ENCODE results near the gene GASK1A. TPM values are rescaled to one million over a fixed set of nuclear protein-coding genes. Genes with fewer than 3 reads are reported as not detected.

The GASK1A gene
- total and polyA plus RNA-seq, 8 donors = 1.2 to 23.6 (median 8.1) TPM

DNA sequence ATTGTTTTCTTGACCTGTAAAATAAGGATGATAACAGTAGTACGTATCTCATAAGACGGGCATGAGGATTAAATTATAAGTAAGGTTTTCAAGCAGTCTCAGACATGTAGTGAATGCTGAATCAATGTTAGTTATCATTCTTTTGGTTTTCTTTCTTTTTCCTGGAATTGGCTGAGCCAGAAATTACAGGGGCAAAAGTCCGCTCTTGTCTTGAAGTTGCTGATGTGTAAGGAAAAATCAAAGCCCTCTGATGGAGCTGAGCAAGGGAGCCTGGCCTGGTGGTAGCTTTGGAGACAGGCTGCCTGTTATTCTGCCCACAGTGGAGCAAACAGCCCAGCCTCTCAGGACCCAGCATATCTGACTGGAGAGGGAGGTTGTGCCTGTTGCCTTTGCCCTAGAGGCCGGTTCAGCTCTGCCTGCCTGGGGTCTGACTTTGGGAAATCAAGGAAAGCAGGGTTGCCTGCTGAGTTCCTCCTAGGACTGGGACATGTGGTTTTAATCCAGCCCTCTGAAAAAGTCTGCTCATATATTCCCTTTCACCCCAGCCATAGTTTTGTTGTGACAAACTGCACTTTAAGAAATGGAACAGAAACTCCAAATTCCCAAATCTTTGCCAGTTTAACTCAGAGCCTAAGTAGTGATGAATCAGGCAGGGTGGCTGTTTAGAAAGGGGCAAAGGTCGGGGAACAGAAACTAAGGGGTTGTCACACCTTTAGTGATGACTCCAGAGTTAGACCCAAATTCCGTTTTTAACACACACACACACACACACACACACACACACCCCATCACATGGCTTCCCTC, 40.1 kb downstream of the GASK1A start:
- intact Hi-C loops (cut with DNase I; ENCODE audit: low total_unique reads) = no loop called here
- 69 to 78% (median 73%) methylated on average over 6 of the region's 6 CpGs for WGBS, 5 donors
- peak overlapping the region in 1 of 5 donors; percentile 64 for H3K27ac ChIP-seq
- H3K27me3 ChIP-seq = no peaks in the 10 kb centered on the region
- H3K4me3 ChIP-seq = no peak overlapping the region
- H3K4me1 ChIP-seq = peaks cover 0 to 29% (median 9%) of the 10 kb centered on the region in 4 donors
- DNase-seq = no peak
- no peaks in the 10 kb centered on the region for H3K36me3 ChIP-seq
- TF ChIP-seq EP300 (IDR thresholded peaks at IDR 0.05) (no peak), POLR2AphosphoS5 (IDR thresholded peaks at IDR 0.05) (no peak), POLR2A (IDR thresholded peaks at IDR 0.05) (no peak)
- TF ChIP-seq, protein P1, sequence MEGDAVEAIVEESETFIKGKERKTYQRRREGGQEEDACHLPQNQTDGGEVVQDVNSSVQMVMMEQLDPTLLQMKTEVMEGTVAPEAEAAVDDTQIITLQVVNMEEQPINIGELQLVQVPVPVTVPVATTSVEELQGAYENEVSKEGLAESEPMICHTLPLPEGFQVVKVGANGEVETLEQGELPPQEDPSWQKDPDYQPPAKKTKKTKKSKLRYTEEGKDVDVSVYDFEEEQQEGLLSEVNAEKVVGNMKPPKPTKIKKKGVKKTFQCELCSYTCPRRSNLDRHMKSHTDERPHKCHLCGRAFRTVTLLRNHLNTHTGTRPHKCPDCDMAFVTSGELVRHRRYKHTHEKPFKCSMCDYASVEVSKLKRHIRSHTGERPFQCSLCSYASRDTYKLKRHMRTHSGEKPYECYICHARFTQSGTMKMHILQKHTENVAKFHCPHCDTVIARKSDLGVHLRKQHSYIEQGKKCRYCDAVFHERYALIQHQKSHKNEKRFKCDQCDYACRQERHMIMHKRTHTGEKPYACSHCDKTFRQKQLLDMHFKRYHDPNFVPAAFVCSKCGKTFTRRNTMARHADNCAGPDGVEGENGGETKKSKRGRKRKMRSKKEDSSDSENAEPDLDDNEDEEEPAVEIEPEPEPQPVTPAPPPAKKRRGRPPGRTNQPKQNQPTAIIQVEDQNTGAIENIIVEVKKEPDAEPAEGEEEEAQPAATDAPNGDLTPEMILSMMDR (IDR thresholded peaks at IDR 0.05) = no peak
- H3K9me3 ChIP-seq = peaks cover 0 to 14% (median 0%) of the 10 kb centered on the region in 4 donors

DNA sequence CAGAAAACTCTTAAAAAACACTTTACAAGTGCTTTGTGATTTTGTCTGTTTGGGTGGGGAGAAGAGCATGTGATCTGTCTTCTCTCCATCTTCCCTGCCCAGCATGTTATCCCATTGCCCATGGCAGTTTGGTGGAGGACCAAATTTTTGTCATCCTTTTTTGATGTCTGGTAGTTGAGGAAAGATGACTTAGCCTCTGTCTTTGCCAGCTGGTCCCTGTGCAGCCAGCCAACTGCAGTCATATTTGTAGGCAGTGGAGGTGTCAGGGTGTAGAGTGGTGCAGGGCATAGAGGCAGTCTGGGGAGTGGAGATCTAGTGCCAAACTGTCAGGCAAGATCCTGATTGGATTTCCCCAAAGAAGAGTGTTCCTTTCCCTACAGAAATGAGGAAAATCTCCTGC, 40.7 kb downstream of the GASK1A start:
- Histone ChIP-seq H3K4me3 (no peak overlapping the region), H3K36me3 (no peaks in the 10 kb centered on the region), H3K27me3 (no peaks in the 10 kb centered on the region), H3K4me1 (peaks cover 0 to 31% (median 11%) of the 10 kb centered on the region in 4 donors), H3K27ac (peak overlapping the region in 1 of 5 donors; percentile 64), H3K9me3 (peaks cover 0 to 8% (median 0%) of the 10 kb centered on the region in 4 donors)
- intact Hi-C loops (cut with DNase I; ENCODE audit: low total_unique reads) = no loop called here
- TF ChIP-seq EP300 (IDR thresholded peaks at IDR 0.05) (no peak), POLR2AphosphoS5 (IDR thresholded peaks at IDR 0.05) (no peak), POLR2A (IDR thresholded peaks at IDR 0.05) (no peak)
- TF ChIP-seq, protein P1 (IDR thresholded peaks at IDR 0.05) = no peak
- DNase-seq = no peak

DNA sequence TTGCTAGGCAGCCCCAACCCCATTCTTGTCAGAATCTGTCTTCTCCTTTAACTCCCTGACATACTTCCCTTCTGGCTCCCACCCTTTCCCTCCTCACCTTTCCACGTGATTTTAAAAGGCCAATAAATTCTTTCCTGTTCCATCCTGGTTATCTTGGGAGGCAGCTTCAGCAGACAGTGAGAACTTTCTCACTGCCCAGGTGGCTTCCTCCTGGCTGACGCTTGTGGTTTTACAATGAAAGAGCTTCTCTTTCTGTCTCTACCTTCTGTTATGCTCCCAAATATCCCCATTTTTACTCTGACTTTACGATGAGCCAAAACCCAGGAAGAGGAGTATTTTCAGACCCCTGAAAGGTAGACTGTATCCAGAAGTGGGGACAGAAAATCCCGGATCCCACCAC, 42.1 kb downstream of the GASK1A start:
- Histone ChIP-seq H3K4me3 (no peak overlapping the region), H3K9me3 (peaks cover 0 to 8% (median 0%) of the 10 kb centered on the region in 4 donors), H3K4me1 (peaks cover under 1 to 43% (median 22%) of the 10 kb centered on the region in 4 donors), H3K36me3 (no peaks in the 10 kb centered on the region), H3K27me3 (no peaks in the 10 kb centered on the region), H3K27ac (no peak overlapping the region)
- intact Hi-C loops (cut with DNase I; ENCODE audit: low total_unique reads) = no loop called here
- DNase-seq = no peak
- no peak for TF ChIP-seq POLR2A (IDR thresholded peaks at IDR 0.05)
- no peak for TF ChIP-seq POLR2AphosphoS5 (IDR thresholded peaks at IDR 0.05)
- TF ChIP-seq, protein P1 (IDR thresholded peaks at IDR 0.05) = no peak
- no peak for TF ChIP-seq EP300 (IDR thresholded peaks at IDR 0.05)
- WGBS, 5 donors = 67 to 88% (median 86%) methylated on average over 4 of the region's 4 CpGs

DNA sequence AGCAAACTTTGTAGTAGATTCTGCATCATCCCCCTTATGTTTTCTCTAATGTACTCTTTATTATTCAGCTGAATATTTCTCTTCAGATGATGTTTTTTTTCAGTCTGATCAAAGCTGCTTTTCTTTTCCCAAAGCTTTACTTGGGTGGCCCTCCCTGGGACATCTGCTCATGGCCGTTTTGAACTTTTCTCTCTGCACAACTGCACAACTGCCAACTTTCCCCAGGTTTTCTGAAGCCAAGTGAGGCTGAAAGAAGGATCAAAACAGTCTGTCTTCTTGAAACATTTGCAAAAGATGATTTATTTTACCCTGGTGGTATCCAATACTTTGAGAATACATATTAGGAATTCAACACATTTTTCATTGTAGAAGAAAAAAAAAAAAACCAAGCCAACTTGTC, 43.0 kb downstream of the GASK1A start:
- no peak for DNase-seq
- intact Hi-C loops (cut with DNase I; ENCODE audit: low total_unique reads) = no loop called here
- H3K36me3 ChIP-seq = no peaks in the 10 kb centered on the region
- H3K4me1 ChIP-seq = peaks cover 9 to 53% (median 28%) of the 10 kb centered on the region in 4 donors
- no peak overlapping the region for H3K4me3 ChIP-seq
- H3K27ac ChIP-seq = no peak overlapping the region
- 55 to 67% (median 58%) methylated on average over 1 of the region's 1 CpG for WGBS, 5 donors
- TF ChIP-seq EP300 (IDR thresholded peaks at IDR 0.05) = no peak
- TF ChIP-seq POLR2AphosphoS5 (IDR thresholded peaks at IDR 0.05) = no peak
- TF ChIP-seq, protein P1 (IDR thresholded peaks at IDR 0.05) = no peak
- no peak for TF ChIP-seq POLR2A (IDR thresholded peaks at IDR 0.05)
- no peaks in the 10 kb centered on the region for H3K27me3 ChIP-seq
- no peaks in the 10 kb centered on the region for H3K9me3 ChIP-seq
